ENCODE data around the gene FNDC3B.
"Not testable (repeated sequence)": the region's sequence is repeated elsewhere in the genome, so short reads cannot be mapped to it uniquely, and the experiment has no call there.

DNA sequence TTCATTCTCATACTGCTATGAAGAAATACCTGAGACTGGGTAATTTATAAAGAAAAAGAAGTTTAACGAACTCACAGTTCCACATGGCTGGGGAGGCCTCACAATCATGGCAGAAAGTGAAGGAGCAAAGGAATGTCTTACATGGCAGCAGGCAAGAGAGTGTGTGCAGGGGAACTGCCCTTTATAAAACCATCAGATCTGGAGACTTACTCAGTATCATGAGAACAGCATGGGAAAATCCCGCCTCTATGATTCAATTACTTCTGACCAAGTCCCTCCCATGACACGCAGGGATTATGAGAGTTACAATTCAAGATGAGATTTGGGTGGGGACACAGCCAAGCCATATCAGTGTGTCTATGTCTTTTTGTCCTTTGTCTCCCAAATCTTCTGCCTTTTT lies 49.1 kb upstream of the FNDC3B start:
- TF ChIP-seq, protein P1, sequence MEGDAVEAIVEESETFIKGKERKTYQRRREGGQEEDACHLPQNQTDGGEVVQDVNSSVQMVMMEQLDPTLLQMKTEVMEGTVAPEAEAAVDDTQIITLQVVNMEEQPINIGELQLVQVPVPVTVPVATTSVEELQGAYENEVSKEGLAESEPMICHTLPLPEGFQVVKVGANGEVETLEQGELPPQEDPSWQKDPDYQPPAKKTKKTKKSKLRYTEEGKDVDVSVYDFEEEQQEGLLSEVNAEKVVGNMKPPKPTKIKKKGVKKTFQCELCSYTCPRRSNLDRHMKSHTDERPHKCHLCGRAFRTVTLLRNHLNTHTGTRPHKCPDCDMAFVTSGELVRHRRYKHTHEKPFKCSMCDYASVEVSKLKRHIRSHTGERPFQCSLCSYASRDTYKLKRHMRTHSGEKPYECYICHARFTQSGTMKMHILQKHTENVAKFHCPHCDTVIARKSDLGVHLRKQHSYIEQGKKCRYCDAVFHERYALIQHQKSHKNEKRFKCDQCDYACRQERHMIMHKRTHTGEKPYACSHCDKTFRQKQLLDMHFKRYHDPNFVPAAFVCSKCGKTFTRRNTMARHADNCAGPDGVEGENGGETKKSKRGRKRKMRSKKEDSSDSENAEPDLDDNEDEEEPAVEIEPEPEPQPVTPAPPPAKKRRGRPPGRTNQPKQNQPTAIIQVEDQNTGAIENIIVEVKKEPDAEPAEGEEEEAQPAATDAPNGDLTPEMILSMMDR (IDR thresholded peaks at IDR 0.05): not testable (repeated sequence)
- not testable (repeated sequence) for TF ChIP-seq EZH2 (IDR thresholded peaks at IDR 0.05; ENCODE audit: borderline replicate concordance, insufficient read depth, low read depth, low read length, poor library complexity, severe bottlenecking)

All from B cell (primary cell).